ENCODE measurements around the gene CDH23.

Gene CDH23

GRCh38 chr10:71462062-71462935 lies 65.6 kb downstream of the CDH23 start:
- no peak for TF ChIP-seq CTCF (conservative IDR thresholded peaks at IDR 0.05)
- H3K27ac ChIP-seq = no peak overlapping the region

GRCh38 chr10:71463111-71463510 lies 66.4 kb downstream of the CDH23 start:
- no peak overlapping the region for H3K27ac ChIP-seq
- no peak for TF ChIP-seq CTCF (conservative IDR thresholded peaks at IDR 0.05)

GRCh38 chr10:71465551-71466252 lies 69.0 kb downstream of the CDH23 start:
- H3K27ac ChIP-seq = no peak overlapping the region
- no peak for TF ChIP-seq CTCF (conservative IDR thresholded peaks at IDR 0.05)

- no peak overlapping the region for H3K27ac ChIP-seq
- no peak for TF ChIP-seq CTCF (conservative IDR thresholded peaks at IDR 0.05)
These were observed 69.6 kb downstream of the CDH23 start for GRCh38 chr10:71466330-71466729.

GRCh38 chr10:71467161-71467560 lies 70.4 kb downstream of the CDH23 start:
- no peak for TF ChIP-seq CTCF (conservative IDR thresholded peaks at IDR 0.05)
- H3K27ac ChIP-seq = no peak overlapping the region

GRCh38 chr10:71467569-71468362 lies 71.0 kb downstream of the CDH23 start:
- no peak for TF ChIP-seq CTCF (conservative IDR thresholded peaks at IDR 0.05)
- H3K27ac ChIP-seq = no peak overlapping the region

Data from VCaP (cell line).